ENCODE results near the gene DEFB110. TPM values are rescaled to one million over a fixed set of nuclear protein-coding genes. Genes with fewer than 3 reads are reported as not detected.

Gene DEFB110
- not detected for polyA plus RNA-seq
- long read RNA-seq, donor 1: 0 reads
- long read RNA-seq, donor 2: 0 reads
- long read RNA-seq, donor 3: 0 reads
- long read RNA-seq, donor 4: 0 reads
- long read RNA-seq, donor 5: 0 reads
- long read RNA-seq, donor 6: 0 reads
- long read RNA-seq, donor 7: 0 reads
- long read RNA-seq, donor 8: 0 reads
- long read RNA-seq, donor 9: 0 reads
- long read RNA-seq, donor 10: 0 reads
- long read RNA-seq, donor 11: 0 reads

- Histone ChIP-seq H3K27me3 (ENCODE audit: control insufficient read depth, insufficient read depth, low read length) (no peaks in the 10 kb centered on the region), H3K4me1 (ENCODE audit: control insufficient read depth, insufficient read depth, low read length) (no peaks in the 10 kb centered on the region), H3K36me3 (ENCODE audit: control insufficient read depth, insufficient read depth, low read length) (no peaks in the 10 kb centered on the region), H3K9me3 (ENCODE audit: control insufficient read depth, low read depth, low read length) (no peaks in the 10 kb centered on the region), H3K27ac (ENCODE audit: low read length) (no peak within 1 kb of the TSS), H3K4me3 (ENCODE audit: low read length) (no peak within 1 kb of the TSS)
- no peak for DNase-seq
These were observed at the start of gene DEFB110 for GRCh38 chr6:50021894-50022293. Gene DEFB110 (minus strand): TSS chr6:50021994. CDS start chr6:50021935, 59 bp downstream.

- H3K4me1 ChIP-seq (ENCODE audit: control insufficient read depth, insufficient read depth, low read length): no peaks in the 10 kb centered on the region
- no peak overlapping the region for H3K27ac ChIP-seq (ENCODE audit: low read length)
- 80% methylated on average over 2 of the region's 2 CpGs for WGBS (ENCODE audit: insufficient coverage, low lambda C conversion rate)
- no peak for DNase-seq
- H3K9me3 ChIP-seq (ENCODE audit: control insufficient read depth, low read depth, low read length): no peaks in the 10 kb centered on the region
- H3K36me3 ChIP-seq (ENCODE audit: control insufficient read depth, insufficient read depth, low read length): no peaks in the 10 kb centered on the region
- H3K27me3 ChIP-seq (ENCODE audit: control insufficient read depth, insufficient read depth, low read length): no peaks in the 10 kb centered on the region
- H3K4me3 ChIP-seq (ENCODE audit: low read length): no peak overlapping the region
These were observed 48.3 kb upstream of the DEFB110 start for GRCh38 chr6:50070101-50070500.

GRCh38 chr6:50062051-50062450 is 40.3 kb upstream of the DEFB110 start:
- Histone ChIP-seq H3K36me3 (ENCODE audit: control insufficient read depth, insufficient read depth, low read length) (no peaks in the 10 kb centered on the region), H3K27me3 (ENCODE audit: control insufficient read depth, insufficient read depth, low read length) (no peaks in the 10 kb centered on the region), H3K9me3 (ENCODE audit: control insufficient read depth, low read depth, low read length) (no peaks in the 10 kb centered on the region), H3K27ac (ENCODE audit: low read length) (no peak overlapping the region), H3K4me1 (ENCODE audit: control insufficient read depth, insufficient read depth, low read length) (no peaks in the 10 kb centered on the region), H3K4me3 (ENCODE audit: low read length) (no peak overlapping the region)
- no peak for DNase-seq
- WGBS (ENCODE audit: insufficient coverage, low lambda C conversion rate): no CpG with 5 or more reads among the region's 2 CpGs

GRCh38 chr6:50056242-50056641 is 34.4 kb upstream of the DEFB110 start:
- no peaks in the 10 kb centered on the region for H3K9me3 ChIP-seq (ENCODE audit: control insufficient read depth, low read depth, low read length)
- H3K27ac ChIP-seq (ENCODE audit: low read length): no peak overlapping the region
- H3K4me1 ChIP-seq (ENCODE audit: control insufficient read depth, insufficient read depth, low read length): no peaks in the 10 kb centered on the region
- no peak for DNase-seq
- WGBS (ENCODE audit: insufficient coverage, low lambda C conversion rate): no CpG with 5 or more reads among the region's 1 CpG
- H3K36me3 ChIP-seq (ENCODE audit: control insufficient read depth, insufficient read depth, low read length): no peaks in the 10 kb centered on the region
- H3K27me3 ChIP-seq (ENCODE audit: control insufficient read depth, insufficient read depth, low read length): no peaks in the 10 kb centered on the region
- H3K4me3 ChIP-seq (ENCODE audit: low read length): no peak overlapping the region

GRCh38 chr6:50049829-50050228 is 28.0 kb upstream of the DEFB110 start, which contains the start of gene DEFB112:
Gene DEFB112 (minus strand): TSS chr6:50049929. CDS start chr6:50049869, 60 bp downstream.
- DNase-seq: no peak

GRCh38 chr6:50047026-50047425 is 25.2 kb upstream of the DEFB110 start:
- H3K4me3 ChIP-seq (ENCODE audit: low read length): no peak overlapping the region
- H3K27me3 ChIP-seq (ENCODE audit: control insufficient read depth, insufficient read depth, low read length): no peaks in the 10 kb centered on the region
- 100% methylated on average over 1 of the region's 3 CpGs for WGBS (ENCODE audit: insufficient coverage, low lambda C conversion rate)
- DNase-seq: no peak
- no peaks in the 10 kb centered on the region for H3K36me3 ChIP-seq (ENCODE audit: control insufficient read depth, insufficient read depth, low read length)
- no peaks in the 10 kb centered on the region for H3K4me1 ChIP-seq (ENCODE audit: control insufficient read depth, insufficient read depth, low read length)
- H3K9me3 ChIP-seq (ENCODE audit: control insufficient read depth, low read depth, low read length): no peaks in the 10 kb centered on the region
- no peak overlapping the region for H3K27ac ChIP-seq (ENCODE audit: low read length)

More at GRCh38 chr6:50049829-50050228, 28.0 kb upstream of the DEFB110 start, which contains the start of gene DEFB112:
- H3K27me3 ChIP-seq (ENCODE audit: control insufficient read depth, insufficient read depth, low read length): no peaks in the 10 kb centered on the region
- H3K4me3 ChIP-seq (ENCODE audit: low read length): no peak within 1 kb of the TSS
- no peak within 1 kb of the TSS for H3K27ac ChIP-seq (ENCODE audit: low read length)
- 100% methylated on average over 1 of the region's 1 CpG for whole genome bisulfite sequencing (ENCODE audit: insufficient coverage, low lambda C conversion rate)
- no peaks in the 10 kb centered on the region for H3K9me3 ChIP-seq (ENCODE audit: control insufficient read depth, low read depth, low read length)
- H3K36me3 ChIP-seq (ENCODE audit: control insufficient read depth, insufficient read depth, low read length): no peaks in the 10 kb centered on the region
- no peaks in the 10 kb centered on the region for H3K4me1 ChIP-seq (ENCODE audit: control insufficient read depth, insufficient read depth, low read length)

GRCh38 chr6:50030777-50031562 is 9.2 kb upstream of the DEFB110 start:
- DNase-seq: peak; percentile 14 to 31
- H3K4me3 ChIP-seq (ENCODE audit: low read length): no peak overlapping the region
- H3K27ac ChIP-seq (ENCODE audit: low read length): no peak overlapping the region
- H3K4me1 ChIP-seq (ENCODE audit: control insufficient read depth, insufficient read depth, low read length): no peaks in the 10 kb centered on the region
- H3K36me3 ChIP-seq (ENCODE audit: control insufficient read depth, insufficient read depth, low read length): no peaks in the 10 kb centered on the region
- WGBS (ENCODE audit: insufficient coverage, low lambda C conversion rate): 77% methylated on average over 2 of the region's 18 CpGs
- peaks cover 4% of the 10 kb centered on the region for H3K9me3 ChIP-seq (ENCODE audit: control insufficient read depth, low read depth, low read length)
- peaks cover 2% of the 10 kb centered on the region for H3K27me3 ChIP-seq (ENCODE audit: control insufficient read depth, insufficient read depth, low read length)

- Histone ChIP-seq H3K4me3 (ENCODE audit: low read length) (no peak overlapping the region), H3K9me3 (ENCODE audit: control insufficient read depth, low read depth, low read length) (peaks cover 4% of the 10 kb centered on the region), H3K27ac (ENCODE audit: low read length) (no peak overlapping the region), H3K4me1 (ENCODE audit: control insufficient read depth, insufficient read depth, low read length) (no peaks in the 10 kb centered on the region), H3K36me3 (ENCODE audit: control insufficient read depth, insufficient read depth, low read length) (no peaks in the 10 kb centered on the region), H3K27me3 (ENCODE audit: control insufficient read depth, insufficient read depth, low read length) (peaks cover 2% of the 10 kb centered on the region)
- DNase-seq: no peak
- no CpG with 5 or more reads among the region's 14 CpGs for WGBS (ENCODE audit: insufficient coverage, low lambda C conversion rate)
These were observed 8.6 kb upstream of the DEFB110 start for GRCh38 chr6:50030350-50030749.

- DNase-seq: no peak
- H3K36me3 ChIP-seq (ENCODE audit: control insufficient read depth, insufficient read depth, low read length): no peaks in the 10 kb centered on the region
- H3K4me1 ChIP-seq (ENCODE audit: control insufficient read depth, insufficient read depth, low read length): no peaks in the 10 kb centered on the region
- H3K27ac ChIP-seq (ENCODE audit: low read length): no peak overlapping the region
- no peaks in the 10 kb centered on the region for H3K27me3 ChIP-seq (ENCODE audit: control insufficient read depth, insufficient read depth, low read length)
- H3K4me3 ChIP-seq (ENCODE audit: low read length): no peak overlapping the region
- peaks cover 3% of the 10 kb centered on the region for H3K9me3 ChIP-seq (ENCODE audit: control insufficient read depth, low read depth, low read length)
- WGBS (ENCODE audit: insufficient coverage, low lambda C conversion rate): no CpG with 5 or more reads among the region's 4 CpGs
These were observed 3.5 kb upstream of the DEFB110 start for GRCh38 chr6:50025258-50025657.

- H3K9me3 ChIP-seq (ENCODE audit: control insufficient read depth, low read depth, low read length): no peaks in the 10 kb centered on the region
These were observed 14.0 kb downstream of the DEFB110 start for GRCh38 chr6:50007819-50008218.

More at GRCh38 chr6:50007819-50008218, 14.0 kb downstream of the DEFB110 start:
- H3K4me1 ChIP-seq (ENCODE audit: control insufficient read depth, insufficient read depth, low read length): no peaks in the 10 kb centered on the region
- WGBS (ENCODE audit: insufficient coverage, low lambda C conversion rate): 88% methylated on average over 1 of the region's 3 CpGs
- H3K27ac ChIP-seq (ENCODE audit: low read length): no peak overlapping the region
- no peaks in the 10 kb centered on the region for H3K36me3 ChIP-seq (ENCODE audit: control insufficient read depth, insufficient read depth, low read length)
- DNase-seq: no peak
- H3K4me3 ChIP-seq (ENCODE audit: low read length): no peak overlapping the region
- H3K27me3 ChIP-seq (ENCODE audit: control insufficient read depth, insufficient read depth, low read length): no peaks in the 10 kb centered on the region

Data from large intestine (tissue), 12 donors.